BLaER1 (cell line): ENCODE results near the gene ZRANB2.

Experiments
- H3K27ac ChIP-seq: shearing (Covaris generic); formaldehyde crosslinking; 2 replicates; pipeline ENCODE4 v1.8.1; 2022
- H3K27me3 ChIP-seq: shearing (Covaris generic); formaldehyde crosslinking; 2 replicates; pipeline ENCODE4 v1.8.1; 2022
- H3K36me3 ChIP-seq: shearing (Covaris generic); formaldehyde crosslinking; 2 replicates; pipeline ENCODE4 v1.8.1; 2022
- H3K4me1 ChIP-seq: shearing (Covaris generic); formaldehyde crosslinking; 2 replicates; pipeline ENCODE4 v1.8.1; 2022
- H3K4me2 ChIP-seq: shearing (Covaris generic); formaldehyde crosslinking; 2 replicates; pipeline ENCODE4 v1.8.1; 2022
- H3K4me3 ChIP-seq: shearing (Covaris generic); formaldehyde crosslinking; 2 replicates; pipeline ENCODE4 v1.8.1; 2022
- H3K9ac ChIP-seq: shearing (Covaris generic); formaldehyde crosslinking; 2 replicates; pipeline ENCODE4 v1.8.1; 2022
- H3K9me3 ChIP-seq: shearing (Covaris generic); formaldehyde crosslinking; 2 replicates; pipeline ENCODE4 v1.8.1; 2022
- H4K20me1 ChIP-seq: shearing (Covaris generic); formaldehyde crosslinking; 2 replicates; pipeline ENCODE4 v1.8.1; 2022
- Cebpa-rat ChIP-seq: shearing (Covaris generic); IDR thresholded peaks from 2 replicates; pipeline ENCODE4 v1.8.1; 2022

Gene ZRANB2

GRCh38 chr1:71089536-71090270, 8.9 kb upstream of the ZRANB2 start:
- no peak overlapping the region for H3K9ac ChIP-seq
- no peaks in the 10 kb centered on the region for H3K4me1 ChIP-seq
- H3K36me3 ChIP-seq = no peaks in the 10 kb centered on the region
- H4K20me1 ChIP-seq = no peaks in the 10 kb centered on the region
- H3K27me3 ChIP-seq = no peaks in the 10 kb centered on the region
- H3K4me3 ChIP-seq = no peak overlapping the region
- no peak overlapping the region for H3K4me2 ChIP-seq
- TF ChIP-seq Cebpa-rat = no peak
- no peaks in the 10 kb centered on the region for H3K9me3 ChIP-seq
- H3K27ac ChIP-seq = no peak overlapping the region

- no peak overlapping the region for H3K4me3 ChIP-seq
Observed at GRCh38 chr1:71088645-71089287, 7.9 kb upstream of the ZRANB2 start.

GRCh38 chr1:71087713-71088112, 6.9 kb upstream of the ZRANB2 start:
- Histone ChIP-seq H3K4me3 (no peak overlapping the region), H3K4me2 (no peak overlapping the region), H3K27me3 (no peaks in the 10 kb centered on the region), H3K27ac (no peak overlapping the region), H3K9ac (no peak overlapping the region), H3K4me1 (no peaks in the 10 kb centered on the region), H3K36me3 (no peaks in the 10 kb centered on the region), H4K20me1 (no peaks in the 10 kb centered on the region), H3K9me3 (no peaks in the 10 kb centered on the region)
- no peak for TF ChIP-seq Cebpa-rat

More at GRCh38 chr1:71088645-71089287, 7.9 kb upstream of the ZRANB2 start:
- Histone ChIP-seq H3K36me3 (no peaks in the 10 kb centered on the region), H4K20me1 (no peaks in the 10 kb centered on the region), H3K27ac (no peak overlapping the region), H3K27me3 (no peaks in the 10 kb centered on the region), H3K9me3 (no peaks in the 10 kb centered on the region), H3K4me2 (no peak overlapping the region), H3K9ac (no peak overlapping the region), H3K4me1 (no peaks in the 10 kb centered on the region)
- no peak for TF ChIP-seq Cebpa-rat

- Histone ChIP-seq H3K9ac (no peak overlapping the region), H3K36me3 (no peaks in the 10 kb centered on the region), H3K4me1 (no peaks in the 10 kb centered on the region), H3K27ac (no peak overlapping the region), H3K27me3 (no peaks in the 10 kb centered on the region), H3K4me2 (no peak overlapping the region), H3K4me3 (no peak overlapping the region), H3K9me3 (no peaks in the 10 kb centered on the region), H4K20me1 (no peaks in the 10 kb centered on the region)
- TF ChIP-seq Cebpa-rat = no peak
Observed at GRCh38 chr1:71087060-71087459, 6.2 kb upstream of the ZRANB2 start.

GRCh38 chr1:71086331-71086730, 5.5 kb upstream of the ZRANB2 start:
- no peak overlapping the region for H3K9ac ChIP-seq
- H3K9me3 ChIP-seq = no peaks in the 10 kb centered on the region
- H3K27me3 ChIP-seq = no peaks in the 10 kb centered on the region
- no peaks in the 10 kb centered on the region for H3K36me3 ChIP-seq
- no peak overlapping the region for H3K4me3 ChIP-seq
- H3K4me1 ChIP-seq = peaks cover 4% of the 10 kb centered on the region; the same call in 1 of the 2 replicates
- H4K20me1 ChIP-seq = no peaks in the 10 kb centered on the region
- H3K4me2 ChIP-seq = no peak overlapping the region
- no peak for TF ChIP-seq Cebpa-rat
- no peak overlapping the region for H3K27ac ChIP-seq

GRCh38 chr1:71083271-71083670, 2.4 kb upstream of the ZRANB2 start:
- no peak for TF ChIP-seq Cebpa-rat
- no peak overlapping the region for H3K4me2 ChIP-seq
- H3K27ac ChIP-seq = no peak overlapping the region
- peaks cover 2% of the 10 kb centered on the region; the same call in 1 of the 2 replicates for H3K36me3 ChIP-seq
- no peaks in the 10 kb centered on the region for H3K27me3 ChIP-seq
- H3K4me3 ChIP-seq = no peak overlapping the region
- peaks cover 20% of the 10 kb centered on the region for H4K20me1 ChIP-seq
- H3K9me3 ChIP-seq = no peaks in the 10 kb centered on the region
- peaks cover 20% of the 10 kb centered on the region for H3K4me1 ChIP-seq
- H3K9ac ChIP-seq = no peak overlapping the region

GRCh38 chr1:71081697-71082080, 854 bp upstream of the ZRANB2 start:
- Histone ChIP-seq H3K4me3 (peak overlapping the region; percentile 88), H3K9ac (no peak overlapping the region), H3K27ac (peak overlapping the region; percentile 98; the same call in 1 of the 2 replicates), H3K27me3 (no peaks in the 10 kb centered on the region), H3K4me2 (peak overlapping the region; percentile 71), H3K4me1 (peaks cover 20% of the 10 kb centered on the region), H4K20me1 (peaks cover 36% of the 10 kb centered on the region), H3K9me3 (no peaks in the 10 kb centered on the region), H3K36me3 (peaks cover 18% of the 10 kb centered on the region)
- no peak for TF ChIP-seq Cebpa-rat

GRCh38 chr1:71080230-71080738, 551 bp downstream of the ZRANB2 start:
- Histone ChIP-seq H3K36me3 (peaks cover 32% of the 10 kb centered on the region), H3K27me3 (no peaks in the 10 kb centered on the region), H4K20me1 (peaks cover 50% of the 10 kb centered on the region), H3K4me2 (peak overlapping the region; percentile 83), H3K4me3 (peak overlapping the region; percentile 88), H3K9me3 (no peaks in the 10 kb centered on the region), H3K4me1 (peaks cover 20% of the 10 kb centered on the region), H3K9ac (peak overlapping the region; percentile 98), H3K27ac (peak overlapping the region; percentile 98)
- no peak for TF ChIP-seq Cebpa-rat

GRCh38 chr1:71074681-71075080, 6.2 kb downstream of the ZRANB2 start:
- peaks cover 76% of the 10 kb centered on the region for H3K36me3 ChIP-seq
- H3K27me3 ChIP-seq = no peaks in the 10 kb centered on the region
- H3K4me3 ChIP-seq = no peak overlapping the region
- no peak overlapping the region for H3K4me2 ChIP-seq
- H3K9ac ChIP-seq = no peak overlapping the region
- H3K4me1 ChIP-seq = peaks cover 18% of the 10 kb centered on the region
- no peak overlapping the region for H3K27ac ChIP-seq
- peaks cover 84% of the 10 kb centered on the region for H4K20me1 ChIP-seq
- H3K9me3 ChIP-seq = no peaks in the 10 kb centered on the region
- TF ChIP-seq Cebpa-rat = no peak

GRCh38 chr1:71072273-71072672, 8.6 kb downstream of the ZRANB2 start:
- peaks cover 83% of the 10 kb centered on the region for H3K36me3 ChIP-seq
- H3K4me3 ChIP-seq = no peak overlapping the region
- no peak overlapping the region for H3K27ac ChIP-seq
- no peaks in the 10 kb centered on the region for H3K27me3 ChIP-seq
- peaks cover 71% of the 10 kb centered on the region for H4K20me1 ChIP-seq
- peaks cover 28% of the 10 kb centered on the region for H3K4me1 ChIP-seq
- H3K4me2 ChIP-seq = no peak overlapping the region
- no peaks in the 10 kb centered on the region for H3K9me3 ChIP-seq
- H3K9ac ChIP-seq = no peak overlapping the region
- no peak for TF ChIP-seq Cebpa-rat
